Spleen (tissue), 11 donors: ENCODE results near the gene ZNF618. TPM values are rescaled to one million over a fixed set of nuclear protein-coding genes. Genes with fewer than 3 reads are reported as not detected.
A peak's percentile ranks its signal among the peaks of the same experiment; 100 is the strongest.

Experiments
- DNase-seq: peaks from one replicate; pipeline ENCODE4 v3.0.0-alpha.2; 2020
- H3K27ac ChIP-seq, 8 donors: fragments of 200-600 bp; sonication (generic) in 7 of 8; 1 replicate in 4 of 8; 2 replicates in 4 of 8; pipeline versions ENCODE4 v1.5.0 to v1.8.0; 2016 to 2021; ENCODE audit warnings: inconsistent platforms in 4 of 8, mild to moderate bottlenecking in 4 of 8, moderate library complexity in 1 of 8
- H3K27me3 ChIP-seq, 7 donors: fragments of 200-600 bp; sonication (generic) in 6 of 7; replicated peaks in 1 of 7; 1 replicate in 4 of 7; 2 replicates in 3 of 7; pipeline versions ENCODE4 v1.5.0 to v1.8.0; 2016 to 2021; ENCODE audit warnings: inconsistent platforms in 3 of 7, mild to moderate bottlenecking in 1 of 7
- H3K36me3 ChIP-seq, 6 donors: fragments of 200-600 bp; sonication (generic) in 5 of 6; 1 replicate in 4 of 6; 2 replicates in 2 of 6; pipeline versions ENCODE4 v1.5.0 to v1.8.0; 2016 to 2021; ENCODE audit warnings: inconsistent platforms in 2 of 6
- H3K4me1 ChIP-seq, 6 donors: fragments of 200-600 bp; sonication (generic) in 5 of 6; 1 replicate in 3 of 6; 2 replicates in 3 of 6; pipeline versions ENCODE4 v1.5.0 to v1.8.0; 2016 to 2021; ENCODE audit warnings: inconsistent platforms in 3 of 6
- H3K4me3 ChIP-seq, 8 donors: fragments of 200-600 bp; sonication (generic) in 7 of 8; 1 replicate in 4 of 8; 2 replicates in 4 of 8; pipeline versions ENCODE4 v1.5.0 to v1.8.0; 2016 to 2021; ENCODE audit warnings: inconsistent platforms in 4 of 8, mild to moderate bottlenecking in 4 of 8, moderate library complexity in 2 of 8
- H3K9me3 ChIP-seq, 8 donors: fragments of 200-600 bp; sonication (generic) in 7 of 8; 1 replicate in 4 of 8; 2 replicates in 4 of 8; pipeline versions ENCODE4 v1.5.0 to v1.8.0; 2016 to 2021; ENCODE audit warnings: inconsistent platforms in 4 of 8
- POLR2A ChIP-seq, 3 donors: fragments of 450-650 bp; IDR thresholded peaks; one replicate each; pipeline ENCODE4 v1.5.1; 2017; ENCODE audit warnings: antibody characterized with exemption in 3 of 3, mild to moderate bottlenecking in 1 of 3
- POLR2AphosphoS5 ChIP-seq, 3 donors: sonication (generic); formaldehyde crosslinking; IDR thresholded peaks; one replicate each; pipeline ENCODE4 v1.5.1; 2017; ENCODE audit warnings: antibody characterized with exemption in 3 of 3
- WGBS, 5 donors: extraction: QIAGEN DNeasy Blood & Tissue Kit in 3 of 5; methylation state at CpG; one replicate each; pipeline versions ENCODE4 v1.1.5 to v1.1.7; 2013 to 2018; 5-methylcytosine and 5-hydroxymethylcytosine counted together
- intact Hi-C: fragments of 100-400 bp; cut with DNase I; formaldehyde crosslinking; loops from one replicate; pipeline ENCODE4 v1.15.0; 2023; ENCODE audit warnings: low total_unique reads
- polyA plus RNA-seq, 3 donors: library from polyadenylated mRNA; stranded (reverse); fragments of 200-250 nt; gene quantifications; one replicate each; pipeline ENCODE4 v1.2.1, GENCODE V29; 2013
- total RNA-seq, 7 donors: library from RNA; depleted of rRNA in 3 of 7; stranded (reverse); fragments of >200 nt in 3 of 7; fragmentation: NEBNext Ultra II Directional in 4 of 7; extraction: Animal tissue kit (Norgen Biotek cat#: 25700) in 4 of 7; gene quantifications; one replicate each; pipeline versions ENCODE4 v1.1.0 to v1.2.1, GENCODE V29; 2016 to 2021
- TF ChIP-seq, protein P1 (sequence below), 11 experiments: fragments of 200-600 bp in 7 of 11; fragments of 450-650 bp in 4 of 11; sonication (generic) in 4 of 11; IDR thresholded peaks in 8 of 11; conservative IDR thresholded peaks in 3 of 11; 1 replicate in 7 of 11; 2 replicates in 4 of 11; pipeline versions ENCODE4 v1.4.0 to v1.8.0; 2016 to 2021; ENCODE audit warnings: antibody characterized with exemption in 11 of 11, inconsistent platforms in 4 of 11, mild to moderate bottlenecking in 1 of 11
- donor health status: healthy with polysubstance abuse.
- donor health status: DM: no; HTN: no; CAD: no; lungs with moderate emphysema.
- donor health status: DM: no; HTN: no; CAD: no.
- donor health status: Bipolar disorder and iron deficiency.
- donor health status: healthy.
- donor health status: DM: no; HTN: no; CAD: no.
- donor health status: DM: yes; HTN: yes; CAD: no.

ZNF618 gene
- total and polyA plus RNA-seq, 10 donors = 0.58 to 14.8 (median 8.4) TPM

DNA sequence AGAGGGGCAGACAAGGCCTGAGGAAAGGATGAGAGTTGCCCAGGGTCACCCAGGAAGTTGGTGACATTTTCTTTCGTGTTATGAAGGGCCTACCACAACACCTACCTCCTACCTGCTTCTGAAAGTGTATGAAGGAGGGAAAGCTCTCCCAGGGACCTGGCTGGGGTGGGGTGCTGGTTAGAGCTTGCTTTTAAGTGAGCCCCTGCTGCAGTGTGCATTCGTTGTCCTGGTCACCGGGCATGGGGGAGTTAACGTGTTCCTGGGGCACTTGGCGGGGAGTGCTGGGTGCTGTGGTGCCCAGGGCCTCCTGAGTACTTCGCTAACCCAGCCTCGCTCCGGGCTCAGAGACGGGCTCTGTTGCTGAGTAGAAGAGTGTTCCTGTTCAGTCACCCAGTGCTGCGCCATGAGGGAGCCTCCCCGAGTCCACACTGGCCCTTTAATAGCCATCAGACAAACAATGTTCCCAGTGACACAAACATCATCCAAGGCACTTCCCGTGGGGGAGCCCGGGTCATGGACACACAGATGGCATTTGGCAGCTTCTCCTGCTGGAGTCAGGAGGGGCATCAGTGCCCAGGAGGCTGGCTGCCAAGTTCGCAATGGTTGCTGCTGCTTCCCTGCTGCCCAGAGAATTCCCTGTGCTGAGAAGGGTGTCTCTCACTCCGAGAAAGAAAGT lies 116.3 kb downstream of the ZNF618 start:
- peaks cover 31 to 56% (median 44%) of the 10 kb centered on the region in 6 donors for H3K4me1 ChIP-seq
- WGBS, 5 donors = 37 to 46% (median 41%) methylated on average over 11 to 15 of the region's 15 CpGs
- intact Hi-C loops = loop anchor here (10.0 kb wide), 1 partner anchor 108 kb away; no protein-coding TSS in a partner anchor
- TF ChIP-seq POLR2AphosphoS5 (IDR thresholded peaks at IDR 0.05) (peak; percentile 69 to 90 (median 85)), POLR2A (IDR thresholded peaks at IDR 0.05) (no peak)
- no peaks in the 10 kb centered on the region for H3K9me3 ChIP-seq
- peaks cover 0 to 24% (median 0%) of the 10 kb centered on the region in 6 donors for H3K36me3 ChIP-seq
- peak overlapping the region in 6 of 8 donors; percentile 22 to 69 (median 50) for H3K27ac ChIP-seq
- H3K27me3 ChIP-seq = no peaks in the 10 kb centered on the region
- peak; percentile 86 for DNase-seq
- H3K4me3 ChIP-seq = peak overlapping the region in 4 of 8 donors; percentile 12 to 56 (median 16)

DNA sequence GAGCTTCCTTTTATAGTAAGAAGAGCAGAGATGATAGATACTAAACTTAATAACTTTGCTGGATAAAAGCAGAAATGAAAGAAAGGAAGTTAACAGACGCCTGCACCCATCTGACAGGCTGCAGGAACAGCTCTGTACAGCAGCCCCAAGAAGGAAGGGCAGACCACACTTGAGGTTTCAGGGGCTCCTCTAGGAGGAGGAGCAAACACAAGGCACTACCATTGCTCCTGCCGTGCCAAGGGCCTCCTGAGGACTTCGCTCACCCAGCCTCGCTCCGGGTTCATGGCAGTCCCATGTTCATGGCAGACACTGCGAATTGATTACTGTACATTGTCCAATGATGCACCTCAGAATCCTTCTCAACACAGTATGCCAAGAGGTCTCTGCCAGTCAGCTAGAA lies 116.9 kb downstream of the ZNF618 start:
- 29 to 42% (median 33%) methylated on average over 6 of the region's 6 CpGs for WGBS, 5 donors
- Histone ChIP-seq H3K27ac (peak overlapping the region in 6 of 8 donors; percentile 22 to 69 (median 50)), H3K4me1 (peaks cover 31 to 56% (median 44%) of the 10 kb centered on the region in 6 donors), H3K27me3 (no peaks in the 10 kb centered on the region), H3K36me3 (peaks cover 0 to 26% (median 0%) of the 10 kb centered on the region in 6 donors), H3K4me3 (peak overlapping the region in 4 of 8 donors; percentile 12 to 56 (median 16)), H3K9me3 (no peaks in the 10 kb centered on the region)
- DNase-seq = peak; percentile 66
- TF ChIP-seq POLR2AphosphoS5 (IDR thresholded peaks at IDR 0.05) = no peak
- TF ChIP-seq, protein P1, sequence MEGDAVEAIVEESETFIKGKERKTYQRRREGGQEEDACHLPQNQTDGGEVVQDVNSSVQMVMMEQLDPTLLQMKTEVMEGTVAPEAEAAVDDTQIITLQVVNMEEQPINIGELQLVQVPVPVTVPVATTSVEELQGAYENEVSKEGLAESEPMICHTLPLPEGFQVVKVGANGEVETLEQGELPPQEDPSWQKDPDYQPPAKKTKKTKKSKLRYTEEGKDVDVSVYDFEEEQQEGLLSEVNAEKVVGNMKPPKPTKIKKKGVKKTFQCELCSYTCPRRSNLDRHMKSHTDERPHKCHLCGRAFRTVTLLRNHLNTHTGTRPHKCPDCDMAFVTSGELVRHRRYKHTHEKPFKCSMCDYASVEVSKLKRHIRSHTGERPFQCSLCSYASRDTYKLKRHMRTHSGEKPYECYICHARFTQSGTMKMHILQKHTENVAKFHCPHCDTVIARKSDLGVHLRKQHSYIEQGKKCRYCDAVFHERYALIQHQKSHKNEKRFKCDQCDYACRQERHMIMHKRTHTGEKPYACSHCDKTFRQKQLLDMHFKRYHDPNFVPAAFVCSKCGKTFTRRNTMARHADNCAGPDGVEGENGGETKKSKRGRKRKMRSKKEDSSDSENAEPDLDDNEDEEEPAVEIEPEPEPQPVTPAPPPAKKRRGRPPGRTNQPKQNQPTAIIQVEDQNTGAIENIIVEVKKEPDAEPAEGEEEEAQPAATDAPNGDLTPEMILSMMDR (IDR thresholded peaks at IDR 0.05 in 8 of 11, conservative IDR thresholded peaks at IDR 0.05 in 3 of 11) = no peak
- no peak for TF ChIP-seq POLR2A (IDR thresholded peaks at IDR 0.05)
- intact Hi-C loops = loop anchor here (10.0 kb wide), 1 partner anchor 108 kb away; no protein-coding TSS in a partner anchor

DNA sequence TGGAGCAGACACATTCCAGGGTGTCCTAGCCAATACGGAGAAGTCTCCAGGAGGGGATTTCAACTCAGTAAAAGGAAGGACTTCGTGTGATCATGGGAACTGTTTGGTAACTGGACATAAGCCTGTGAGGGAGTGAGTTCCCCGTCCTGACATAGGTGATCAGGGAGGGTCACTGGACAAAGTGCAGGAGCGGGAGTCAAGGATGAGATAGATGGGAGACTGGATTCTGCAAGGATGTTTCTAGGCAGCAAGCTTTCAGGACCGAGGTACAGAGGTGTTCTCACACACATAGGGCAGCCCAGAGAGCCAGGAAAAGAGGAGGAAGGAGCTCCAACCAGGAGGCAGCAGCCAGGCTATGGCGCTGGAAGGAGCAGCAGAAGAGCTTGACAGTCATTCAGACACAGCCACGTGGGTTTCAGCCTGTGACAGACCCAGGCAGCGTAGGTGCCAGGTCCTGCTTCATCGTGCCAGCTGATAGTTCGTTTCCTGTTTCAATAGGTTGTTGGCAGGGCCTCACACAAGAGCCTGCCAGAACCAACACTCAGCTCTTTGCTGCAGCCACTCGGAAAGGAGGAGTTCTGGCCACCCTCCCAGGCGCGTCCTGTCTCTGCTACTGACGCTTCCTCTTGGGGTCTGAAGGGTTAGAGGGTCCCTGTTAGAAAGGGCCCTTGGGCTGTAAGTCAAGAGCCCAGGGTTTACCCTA lies 117.9 kb downstream of the ZNF618 start:
- H3K36me3 ChIP-seq = peaks cover 0 to 22% (median 0%) of the 10 kb centered on the region in 6 donors
- H3K27me3 ChIP-seq = no peaks in the 10 kb centered on the region
- WGBS, 5 donors = 19 to 29% (median 24%) methylated on average over 13 to 14 of the region's 14 CpGs
- H3K27ac ChIP-seq = peak overlapping the region in 4 of 8 donors; percentile 14 to 45 (median 28)
- peak; percentile 85 for DNase-seq
- H3K9me3 ChIP-seq = no peaks in the 10 kb centered on the region
- peaks cover 31 to 56% (median 44%) of the 10 kb centered on the region in 6 donors for H3K4me1 ChIP-seq
- TF ChIP-seq POLR2AphosphoS5 (IDR thresholded peaks at IDR 0.05) (peak; percentile 42 to 83 (median 82)), POLR2A (IDR thresholded peaks at IDR 0.05) (no peak)
- H3K4me3 ChIP-seq = no peak overlapping the region
- intact Hi-C loops = loop anchor here (10.0 kb wide), 1 partner anchor 109 kb away; no protein-coding TSS in a partner anchor

DNA sequence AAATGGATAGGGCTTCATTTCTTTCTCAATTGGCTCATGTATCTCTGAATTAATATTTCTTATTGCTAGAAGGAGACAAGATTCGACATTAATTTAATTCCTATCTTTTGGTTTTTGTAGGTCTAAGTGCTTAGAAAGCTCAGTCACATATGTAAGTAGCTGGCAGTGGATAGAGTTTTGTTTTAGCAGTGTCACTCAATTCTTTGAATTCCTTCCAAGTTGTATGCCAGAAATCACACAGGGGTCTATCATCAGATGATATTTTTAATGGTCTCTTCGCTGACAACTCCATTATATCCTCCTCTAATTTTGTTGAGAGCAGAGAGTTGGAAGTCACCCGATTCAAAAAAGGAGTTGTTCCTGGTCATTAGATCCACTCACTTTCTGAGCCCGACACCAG lies 119.3 kb downstream of the ZNF618 start:
- Histone ChIP-seq H3K27ac (no peak overlapping the region), H3K4me3 (no peak overlapping the region), H3K4me1 (peaks cover 31 to 55% (median 44%) of the 10 kb centered on the region in 6 donors), H3K27me3 (no peaks in the 10 kb centered on the region), H3K9me3 (no peaks in the 10 kb centered on the region), H3K36me3 (peaks cover 0 to 10% (median 0%) of the 10 kb centered on the region in 6 donors)
- 60 to 72% (median 66%) methylated on average over 4 of the region's 4 CpGs for WGBS, 5 donors
- TF ChIP-seq, protein P1 (IDR thresholded peaks at IDR 0.05 in 8 of 11, conservative IDR thresholded peaks at IDR 0.05 in 3 of 11) = no peak
- no peak for TF ChIP-seq POLR2A (IDR thresholded peaks at IDR 0.05)
- TF ChIP-seq POLR2AphosphoS5 (IDR thresholded peaks at IDR 0.05) = no peak
- no peak for DNase-seq
- intact Hi-C loops = loop anchor here (10.0 kb wide), 1 partner anchor 111 kb away; no protein-coding TSS in a partner anchor
